ENCODE results near the gene HIC1.

DNA sequence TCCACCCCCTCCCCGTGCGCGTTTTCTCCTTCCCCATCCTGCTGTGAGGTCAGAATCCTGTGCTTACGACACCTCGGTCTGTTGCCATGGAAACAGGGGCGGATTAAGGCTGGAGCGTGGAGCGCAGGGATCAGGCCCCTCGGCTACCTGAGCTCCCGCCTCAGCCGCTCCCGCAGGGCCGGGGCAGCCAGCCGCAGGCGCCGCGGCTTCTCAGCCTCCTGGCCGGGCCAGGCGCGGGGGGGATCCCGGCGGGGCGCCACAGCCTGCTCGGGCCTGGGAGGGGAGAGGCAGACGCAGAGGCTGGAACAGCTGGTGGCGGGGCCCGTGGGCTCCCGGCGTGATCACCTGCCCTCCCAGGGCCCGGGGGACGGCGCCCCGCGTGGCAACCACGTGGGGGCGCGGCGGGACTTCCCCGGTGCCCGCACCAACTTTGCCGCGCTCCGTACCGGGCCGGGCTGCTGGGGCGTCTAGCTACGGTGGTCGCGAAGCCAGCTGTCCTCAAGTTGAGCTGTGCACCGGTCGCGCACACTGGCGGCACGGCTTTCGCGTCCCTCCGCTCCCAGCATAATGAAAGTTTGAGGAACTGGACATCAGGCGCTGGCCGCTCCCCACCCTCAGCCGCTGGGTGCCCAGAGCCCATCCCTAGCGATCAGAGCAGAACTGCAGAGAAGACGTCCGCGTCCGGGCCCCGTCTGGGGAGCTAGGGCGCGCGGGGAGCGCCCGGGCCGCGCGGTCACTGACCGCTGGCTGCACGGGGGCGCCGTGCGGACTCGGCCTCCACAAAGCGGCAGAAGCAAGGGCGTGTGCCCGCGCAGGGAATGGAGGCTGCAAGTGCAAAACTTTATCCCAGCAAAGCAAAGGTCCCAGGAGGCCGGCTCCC lies 31.0 kb upstream of the HIC1 start:
- TF ChIP-seq, protein P1, sequence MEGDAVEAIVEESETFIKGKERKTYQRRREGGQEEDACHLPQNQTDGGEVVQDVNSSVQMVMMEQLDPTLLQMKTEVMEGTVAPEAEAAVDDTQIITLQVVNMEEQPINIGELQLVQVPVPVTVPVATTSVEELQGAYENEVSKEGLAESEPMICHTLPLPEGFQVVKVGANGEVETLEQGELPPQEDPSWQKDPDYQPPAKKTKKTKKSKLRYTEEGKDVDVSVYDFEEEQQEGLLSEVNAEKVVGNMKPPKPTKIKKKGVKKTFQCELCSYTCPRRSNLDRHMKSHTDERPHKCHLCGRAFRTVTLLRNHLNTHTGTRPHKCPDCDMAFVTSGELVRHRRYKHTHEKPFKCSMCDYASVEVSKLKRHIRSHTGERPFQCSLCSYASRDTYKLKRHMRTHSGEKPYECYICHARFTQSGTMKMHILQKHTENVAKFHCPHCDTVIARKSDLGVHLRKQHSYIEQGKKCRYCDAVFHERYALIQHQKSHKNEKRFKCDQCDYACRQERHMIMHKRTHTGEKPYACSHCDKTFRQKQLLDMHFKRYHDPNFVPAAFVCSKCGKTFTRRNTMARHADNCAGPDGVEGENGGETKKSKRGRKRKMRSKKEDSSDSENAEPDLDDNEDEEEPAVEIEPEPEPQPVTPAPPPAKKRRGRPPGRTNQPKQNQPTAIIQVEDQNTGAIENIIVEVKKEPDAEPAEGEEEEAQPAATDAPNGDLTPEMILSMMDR (IDR thresholded peaks at IDR 0.05; ENCODE audit: poor library complexity): no peak
- TF ChIP-seq EZH2 (IDR thresholded peaks at IDR 0.05; ENCODE audit: borderline replicate concordance): peak; percentile 63
- peak; percentile 12 for TF ChIP-seq EZH2phosphoT487 (IDR thresholded peaks at IDR 0.05; ENCODE audit: low read depth, severe bottlenecking, unreplicated experiment)
